GM13977 (cell line): ENCODE results near the gene SH2D6.

Source experiments
- DNase-seq: peaks from one replicate; pipeline ENCODE4 v3.0.0; 2012; ENCODE audit warnings: low spot score
- in situ Hi-C: fragments of 300-500 bp; cut with MboI; formaldehyde crosslinking; loops from one replicate; pipeline ENCODE4 v1.12.0; 2022; ENCODE audit warnings: low sequenced_read_pairs, low pct_unique_long_range_greater_than_20kb, mixed read lengths, inconsistent platforms; ENCODE audit not compliant: unreplicated experiment
- TF ChIP-seq, protein P1 (sequence below): IDR thresholded peaks from 2 replicates; pipeline ENCODE4 v1.5.1; 2012; ENCODE audit warnings: mild to moderate bottlenecking, control low read depth; ENCODE audit not compliant: insufficient read depth; ENCODE audit errors: extremely low read depth, missing control alignments

Gene SH2D6

DNA sequence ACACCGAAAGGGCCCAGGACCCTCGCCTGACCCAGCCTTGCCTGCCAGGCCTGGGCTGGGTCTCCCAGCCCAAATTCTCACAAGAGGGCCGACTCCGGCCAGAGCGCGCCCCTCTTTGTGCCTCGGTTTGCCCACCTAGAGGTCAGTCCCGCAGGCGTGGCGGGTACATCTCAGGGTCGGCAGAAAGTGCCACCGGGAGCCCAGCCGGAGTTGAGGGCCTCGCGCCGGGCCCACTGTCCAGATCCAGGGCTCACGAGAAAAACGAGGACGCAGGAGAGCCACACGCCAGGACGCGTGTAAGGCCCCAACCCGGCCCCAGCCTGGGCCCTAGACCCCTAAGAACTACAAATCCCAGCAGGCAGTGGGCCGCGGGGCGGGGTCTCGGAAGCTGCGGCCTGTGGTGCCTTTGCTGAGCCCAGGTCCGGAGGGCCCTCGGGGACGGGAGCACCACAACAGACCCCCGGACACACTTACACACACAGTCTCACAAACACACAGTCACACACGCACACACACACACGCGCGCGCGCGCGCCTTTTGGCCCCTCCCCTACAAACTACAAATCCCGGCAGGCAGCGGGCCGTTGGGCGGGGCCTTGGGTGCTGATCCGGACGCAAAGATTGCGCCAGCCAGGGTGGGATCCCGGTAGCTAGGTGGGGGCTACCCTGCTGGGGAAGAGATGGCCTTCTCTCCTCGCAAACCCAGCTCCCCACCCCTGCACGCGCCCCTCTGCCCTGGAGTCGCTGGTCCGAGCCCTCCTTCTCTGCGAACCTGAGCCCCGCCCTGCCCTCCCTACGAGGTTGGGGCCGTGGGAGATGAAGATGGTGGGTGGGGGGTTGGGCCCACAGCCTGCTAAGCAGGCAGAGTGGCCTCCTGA lies at the start of gene SH2D6:
TSS of gene SH2D6 (plus strand) at position 583 of the 877 bp plus-strand sequence. CDS start 10,752 bp downstream, outside the sequence.
- TF ChIP-seq, protein P1, sequence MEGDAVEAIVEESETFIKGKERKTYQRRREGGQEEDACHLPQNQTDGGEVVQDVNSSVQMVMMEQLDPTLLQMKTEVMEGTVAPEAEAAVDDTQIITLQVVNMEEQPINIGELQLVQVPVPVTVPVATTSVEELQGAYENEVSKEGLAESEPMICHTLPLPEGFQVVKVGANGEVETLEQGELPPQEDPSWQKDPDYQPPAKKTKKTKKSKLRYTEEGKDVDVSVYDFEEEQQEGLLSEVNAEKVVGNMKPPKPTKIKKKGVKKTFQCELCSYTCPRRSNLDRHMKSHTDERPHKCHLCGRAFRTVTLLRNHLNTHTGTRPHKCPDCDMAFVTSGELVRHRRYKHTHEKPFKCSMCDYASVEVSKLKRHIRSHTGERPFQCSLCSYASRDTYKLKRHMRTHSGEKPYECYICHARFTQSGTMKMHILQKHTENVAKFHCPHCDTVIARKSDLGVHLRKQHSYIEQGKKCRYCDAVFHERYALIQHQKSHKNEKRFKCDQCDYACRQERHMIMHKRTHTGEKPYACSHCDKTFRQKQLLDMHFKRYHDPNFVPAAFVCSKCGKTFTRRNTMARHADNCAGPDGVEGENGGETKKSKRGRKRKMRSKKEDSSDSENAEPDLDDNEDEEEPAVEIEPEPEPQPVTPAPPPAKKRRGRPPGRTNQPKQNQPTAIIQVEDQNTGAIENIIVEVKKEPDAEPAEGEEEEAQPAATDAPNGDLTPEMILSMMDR, result no peak
- in situ Hi-C loops, result no loop called here
- DNase-seq, result peak; percentile 91

DNA sequence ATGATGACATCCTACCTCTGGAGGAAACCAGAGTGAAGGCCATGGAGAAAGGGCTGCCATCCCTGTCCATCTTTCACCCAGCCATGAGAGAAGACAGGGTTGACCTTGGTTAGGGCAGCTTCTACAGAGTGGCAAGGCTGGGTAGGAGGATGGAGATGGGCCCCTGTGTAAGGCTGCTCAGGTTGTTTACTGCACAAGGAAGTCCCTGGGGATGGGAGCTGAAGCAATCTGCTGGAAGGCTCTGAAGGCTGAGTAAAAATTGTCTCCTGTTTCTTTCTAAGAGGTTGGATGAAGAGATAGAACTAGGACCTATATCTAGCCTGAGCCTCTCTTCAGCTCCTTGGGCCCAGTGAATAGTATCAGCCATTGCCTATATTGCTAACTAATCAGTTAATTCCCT lies 49.6 kb upstream of the SH2D6 start:
- TF ChIP-seq, protein P1, result no peak
- in situ Hi-C loops, result no loop called here
- no peak for DNase-seq

DNA sequence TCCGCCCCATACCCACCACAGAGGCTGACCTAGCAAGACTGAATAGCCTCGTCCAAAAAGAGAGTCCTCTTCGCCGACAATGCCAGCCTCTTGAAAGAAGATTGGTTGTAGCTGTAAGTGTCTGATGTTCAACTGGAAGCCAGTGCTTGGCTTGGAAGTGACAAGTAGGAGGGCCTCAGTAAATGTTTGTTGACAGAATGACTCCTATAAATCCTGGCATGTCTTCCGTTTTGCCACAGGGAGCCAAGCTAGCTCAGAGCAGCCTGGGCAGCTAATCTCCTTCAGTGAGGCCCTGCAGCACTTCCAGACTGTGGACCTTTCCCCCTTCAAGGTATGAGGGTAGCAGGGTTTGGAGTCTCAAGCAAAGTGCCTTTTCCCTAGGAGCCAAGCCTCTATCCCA lies 49.0 kb upstream of the SH2D6 start:
- in situ Hi-C loops, result no loop called here
- DNase-seq, result no peak
- TF ChIP-seq, protein P1, result no peak

DNA sequence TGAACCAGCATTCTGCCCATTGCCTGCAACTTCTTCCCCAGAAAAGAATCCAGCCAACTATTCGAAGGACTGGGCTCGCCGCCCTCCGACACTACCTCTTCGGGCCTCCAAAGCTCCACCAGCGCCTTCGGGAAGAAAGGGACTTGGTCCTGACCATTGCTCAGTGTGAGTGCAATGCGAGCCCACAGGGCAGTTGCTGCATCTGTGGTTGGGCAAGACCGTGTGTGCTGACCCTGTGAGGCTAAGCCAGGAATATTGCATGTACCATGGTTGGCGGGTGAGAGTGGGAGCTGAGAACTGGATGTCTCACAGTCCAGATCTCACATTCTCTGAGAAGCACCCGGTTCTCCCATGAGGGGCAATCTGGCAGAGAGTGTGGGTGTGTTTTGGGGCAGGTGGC lies 47.5 kb upstream of the SH2D6 start:
- TF ChIP-seq, protein P1, result no peak
- DNase-seq, result no peak
- in situ Hi-C loops, result no loop called here

DNA sequence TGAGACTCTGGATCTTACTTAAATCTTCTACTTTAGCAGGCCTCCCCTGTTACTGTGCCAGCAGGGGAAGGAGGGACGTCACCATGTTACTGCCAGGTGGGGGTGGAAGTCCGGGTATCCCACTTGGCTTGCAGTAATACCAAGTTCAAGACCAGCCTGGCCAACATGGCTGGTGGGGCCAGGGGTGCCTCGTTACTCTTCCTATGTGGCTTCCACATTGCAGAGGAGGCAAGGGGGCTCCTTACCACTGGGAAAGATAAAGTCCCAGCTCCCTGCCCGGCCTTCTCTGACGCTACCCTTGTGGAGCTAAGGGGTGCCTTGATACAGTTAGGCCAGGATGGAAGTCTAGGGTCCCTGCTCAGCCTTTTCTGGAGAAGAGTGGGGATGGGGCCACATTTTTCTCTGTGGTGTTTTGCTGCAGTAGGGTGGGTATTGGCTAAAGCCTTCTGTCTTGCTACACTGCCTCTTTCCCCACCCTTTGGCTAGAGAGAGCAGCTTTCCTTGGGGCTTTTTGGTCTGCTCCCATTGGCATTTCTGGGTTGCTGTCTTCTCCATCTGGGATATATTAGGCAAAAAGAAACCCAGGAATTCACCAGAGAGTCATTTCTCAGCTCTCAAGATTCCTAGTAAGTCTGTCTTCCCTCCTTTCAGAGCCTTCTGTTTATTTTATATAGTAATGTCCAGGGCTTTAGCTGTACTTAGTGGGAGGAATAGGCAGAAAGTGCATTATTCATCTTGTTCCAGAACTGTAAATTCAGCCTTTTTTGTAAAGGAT lies 42.0 kb upstream of the SH2D6 start:
- no peak for DNase-seq
- TF ChIP-seq, protein P1, result no peak
- in situ Hi-C loops, result no loop called here

DNA sequence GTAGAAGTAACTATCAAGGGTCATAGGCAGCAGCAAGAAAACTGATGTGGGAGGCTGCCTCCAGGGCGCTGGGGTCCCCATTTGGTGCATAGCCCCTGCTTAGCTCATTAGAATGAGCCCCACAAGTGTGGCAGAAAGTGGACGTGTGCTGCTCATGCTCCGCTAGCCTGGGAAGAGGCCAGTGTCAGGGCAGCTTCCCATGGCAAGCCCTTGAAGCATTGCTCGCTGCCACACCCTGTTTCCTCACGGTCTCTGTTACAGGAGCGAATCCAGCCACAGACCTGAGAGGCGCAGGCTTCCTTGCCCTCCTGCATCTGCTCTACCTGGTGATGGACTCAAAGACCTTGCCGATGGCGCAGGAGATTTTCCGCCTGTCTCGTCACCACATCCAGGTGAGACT lies 41.4 kb upstream of the SH2D6 start:
- in situ Hi-C loops, result no loop called here
- no peak for DNase-seq
- TF ChIP-seq, protein P1, result no peak
